GM12875 (cell line): ENCODE measurements around the gene MITF.

Experiments
- H3K4me3 ChIP-seq: one replicate; pipeline ENCODE4 v1.5.1; 2011; ENCODE audit warnings: low read depth, low read length, control low read depth
- CTCF ChIP-seq: IDR thresholded peaks from 2 replicates; pipeline ENCODE4 v1.5.1; 2011; ENCODE audit warnings: low read depth, mild to moderate bottlenecking, control low read depth, inconsistent platforms, low read length, moderate library complexity, borderline replicate concordance; ENCODE audit not compliant: insufficient read depth

MITF gene

GRCh38 chr3:69850849-69851248 lies 111.6 kb downstream of the MITF start:
- H3K4me3 ChIP-seq, result no peak overlapping the region
- TF ChIP-seq CTCF, result no peak

DNA sequence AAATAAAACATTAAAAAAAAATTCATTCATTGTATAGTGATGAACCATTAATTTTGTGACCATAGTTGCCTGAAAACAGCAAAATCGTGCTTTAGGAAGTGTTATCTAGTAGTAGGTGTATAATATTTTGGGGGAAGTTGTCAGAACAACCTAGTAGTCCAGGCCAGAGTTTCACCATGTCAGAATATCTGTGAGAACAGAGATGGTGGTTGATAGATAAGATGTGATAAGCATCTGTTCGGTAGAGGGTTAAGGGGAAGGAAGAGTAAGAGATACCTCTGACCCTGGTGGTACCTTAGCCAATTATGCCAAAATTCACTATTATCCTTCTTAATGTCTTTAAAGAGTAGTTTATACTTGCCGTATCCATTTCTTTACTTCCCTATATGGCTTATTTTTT lies 113.8 kb downstream of the MITF start:
- no peak overlapping the region for H3K4me3 ChIP-seq
- no peak for TF ChIP-seq CTCF

DNA sequence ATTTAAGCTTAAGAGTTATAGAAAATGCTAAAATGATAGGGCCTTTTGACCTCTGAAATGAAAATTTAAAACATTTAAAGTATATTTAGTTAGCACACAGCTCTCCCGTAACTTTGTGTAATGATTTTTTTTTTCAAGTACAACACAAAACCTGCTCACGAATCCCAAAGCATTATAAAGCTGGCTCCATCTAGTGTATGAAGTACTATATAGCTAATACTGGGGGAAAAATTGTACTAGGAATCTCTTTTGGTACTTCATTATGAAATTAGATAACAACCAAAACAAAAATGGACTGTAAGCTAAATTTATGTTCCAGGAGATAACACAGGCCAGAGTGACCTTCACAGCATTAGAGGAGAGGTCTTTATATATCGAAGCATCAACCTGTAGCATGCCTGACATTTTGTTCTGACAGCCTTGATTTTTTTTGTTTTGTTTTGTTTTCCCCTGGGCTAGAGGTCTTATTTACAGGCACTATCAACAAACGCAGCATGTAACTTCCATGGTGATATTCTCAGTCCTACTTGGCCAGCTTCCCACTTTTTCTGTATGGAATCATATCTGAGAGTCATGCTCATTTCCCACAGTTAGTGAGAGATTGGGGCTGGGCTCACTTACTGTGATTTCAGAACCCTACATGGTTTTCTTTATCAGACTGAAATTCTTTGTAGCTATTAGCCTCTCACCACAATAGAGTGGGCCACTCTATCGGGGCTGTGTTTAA lies 116.3 kb downstream of the MITF start:
- no peak overlapping the region for H3K4me3 ChIP-seq
- TF ChIP-seq CTCF, result no peak

GRCh38 chr3:69856965-69857705 lies 117.9 kb downstream of the MITF start:
- no peak for TF ChIP-seq CTCF

DNA sequence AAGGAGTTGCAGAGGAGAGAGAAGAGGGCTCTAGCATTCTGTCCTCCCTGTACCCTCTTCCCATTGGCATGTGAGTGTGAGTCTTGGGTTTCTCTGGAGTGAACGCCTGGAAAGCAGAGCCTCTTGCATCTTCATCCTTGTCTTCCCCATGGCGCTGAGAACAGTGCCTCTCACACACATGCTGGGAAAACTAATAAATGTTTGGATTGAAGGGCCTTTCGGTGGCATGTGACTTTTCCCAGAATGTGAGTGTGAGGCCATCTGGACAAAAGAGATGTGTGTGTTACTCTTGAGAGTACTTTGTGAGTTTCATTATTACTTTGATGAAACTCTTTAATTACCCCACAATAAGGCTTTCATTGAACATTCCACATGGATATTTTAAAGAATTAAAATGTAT lies 122.3 kb downstream of the MITF start:
- TF ChIP-seq CTCF, result no peak
- H3K4me3 ChIP-seq, result no peak overlapping the region

More at GRCh38 chr3:69856965-69857705, 117.9 kb downstream of the MITF start:
- no peak overlapping the region for H3K4me3 ChIP-seq

GRCh38 chr3:69864141-69864540 lies 124.9 kb downstream of the MITF start:
- no peak for TF ChIP-seq CTCF
- H3K4me3 ChIP-seq, result no peak overlapping the region

DNA sequence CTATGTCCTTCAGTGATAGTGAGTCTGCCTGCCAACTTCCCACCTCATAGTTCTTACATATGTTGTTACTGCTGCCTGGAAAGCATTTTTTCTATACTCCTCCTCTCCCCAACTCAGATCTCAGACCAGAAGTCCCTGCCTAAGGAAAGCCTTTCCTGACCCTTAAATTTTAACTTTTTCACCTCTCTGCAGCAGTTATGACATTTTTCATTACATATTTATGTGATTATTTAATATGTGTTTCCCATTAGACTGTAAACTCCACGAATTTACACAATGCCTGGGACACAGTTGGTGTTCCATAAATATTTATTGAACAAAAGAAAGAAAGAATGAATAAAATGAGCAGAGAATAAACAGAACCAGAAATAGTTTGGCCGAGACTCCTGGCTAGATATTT lies 125.5 kb downstream of the MITF start:
- no peak for TF ChIP-seq CTCF
- H3K4me3 ChIP-seq, result no peak overlapping the region
